ENCODE data around the gene SLC12A3. TPM values are rescaled to one million over a fixed set of nuclear protein-coding genes. Genes with fewer than 3 reads are reported as not detected.

SLC12A3 gene
- total and polyA plus RNA-seq, 2 of the 4 experiments (the other 2 are of a cell fraction): not detected

- DNase-seq: no peak
Observed at GRCh38 chr16:56815721-56816120, 49.3 kb upstream of the SLC12A3 start.

More at GRCh38 chr16:56815721-56816120, 49.3 kb upstream of the SLC12A3 start:
- intact Hi-C loops (cut with micrococcal nuclease) (no loop called here), in situ Hi-C loops (cut with MboI; ENCODE audit: low sequenced_read_pairs) (no loop called here), dilution Hi-C loops (cut with HindIII; ENCODE audit: low sequenced_read_pairs, unreplicated experiment) (no loop called here)
- Histone ChIP-seq H3K27ac (ENCODE audit: insufficient read depth, low read length) (no peak overlapping the region), H4K20me1 (ENCODE audit: insufficient read depth, low read length) (no peaks in the 10 kb centered on the region; the same call in 1 of the 2 replicates), H3K4me1 (ENCODE audit: control insufficient read depth, insufficient read depth, low read length) (peaks cover 23% of the 10 kb centered on the region), H3K79me1 (ENCODE audit: low read depth in 1 of 2, low read length in 2 of 2) (peaks cover 14 to 49% of the 10 kb centered on the region in 2 experiments; a peak in 3 of 4 replicates), H3K4me3 (ENCODE audit: insufficient read depth, low read depth, low read length) (no peak overlapping the region), H3K9ac (ENCODE audit: low read depth, low read length) (no peak overlapping the region), H2AFZ (replicated peaks; ENCODE audit: low read length, poor library complexity) (no peak overlapping the region), H4K8ac (ENCODE audit: low read depth in 2 of 2, low read length in 2 of 2) (no peak overlapping the region), H3K9me1 (ENCODE audit: insufficient read depth, low read length) (peaks cover 12% of the 10 kb centered on the region), H3K36me3 (ENCODE audit: control insufficient read depth, insufficient read depth, low read length) (peaks cover 6% of the 10 kb centered on the region), H3K14ac (replicated peaks; ENCODE audit: low read depth, low read length) (0 out of 2 replicates have a peak overlapping the region, but pooled peaks have one; percentile 17), H2AK9ac (replicated peaks; ENCODE audit: low read depth, low read length, poor library complexity) (no peak overlapping the region), H2BK5ac (ENCODE audit: low read depth, low read length, poor library complexity, severe bottlenecking) (no peak overlapping the region), H3K18ac (ENCODE audit: low read depth, low read length) (peak overlapping the region; percentile 47), H2BK20ac (ENCODE audit: low read depth, low read length) (peak overlapping the region; percentile 45; the same call in 1 of the 2 replicates), H2BK120ac (ENCODE audit: low read depth, low read length) (0 out of 2 replicates have a peak overlapping the region, but pooled peaks have one; percentile 55), H3K4ac (ENCODE audit: low read depth, low read length) (peak overlapping the region; percentile 34; the same call in 1 of the 2 replicates), H2AK5ac (ENCODE audit: low read depth, low read length) (peak overlapping the region; percentile 34; the same call in 1 of the 2 replicates), H3K56ac (ENCODE audit: extremely low read depth, insufficient read depth, low read length) (no peak overlapping the region), H3K9me3 (ENCODE audit: control insufficient read depth, insufficient read depth, low read length) (no peaks in the 10 kb centered on the region), H3K23ac (ENCODE audit: low read depth, low read length) (peak overlapping the region; percentile 37; the same call in 1 of the 2 replicates), H2BK15ac (ENCODE audit: low read depth, low read length) (no peak overlapping the region), H3K27me3 (ENCODE audit: control insufficient read depth, insufficient read depth, low read length) (no peaks in the 10 kb centered on the region), H4K91ac (ENCODE audit: insufficient read depth, low read depth, low read length) (peak overlapping the region; percentile 2; the same call in 1 of the 2 replicates), H3K4me2 (ENCODE audit: low read depth, low read length) (no peak overlapping the region), H4K5ac (ENCODE audit: low read depth, low read length) (peak overlapping the region; percentile 71)
- TF ChIP-seq USF2 (IDR thresholded peaks at IDR 0.05; ENCODE audit: low read depth, low read length): no peak
- no peak for TF ChIP-seq MAZ (IDR thresholded peaks at IDR 0.05; ENCODE audit: borderline replicate concordance, low read depth, low read length)
- no peak for TF ChIP-seq RAD21 (IDR thresholded peaks at IDR 0.05; ENCODE audit: low read length)
- TF ChIP-seq CEBPB (IDR thresholded peaks at IDR 0.05; ENCODE audit: low read depth, low read length): no peak
- no peak for TF ChIP-seq NFE2L2 (IDR thresholded peaks at IDR 0.05; ENCODE audit: low read depth, low read length)
- TF ChIP-seq SMC3 (IDR thresholded peaks at IDR 0.05; ENCODE audit: low read depth, low read length): no peak
- no peak for TF ChIP-seq POLR2A (IDR thresholded peaks at IDR 0.05; ENCODE audit: low read depth, low read length)
- no peak for TF ChIP-seq MXI1 (IDR thresholded peaks at IDR 0.05; ENCODE audit: borderline replicate concordance, low read depth, low read length)
- no peak for TF ChIP-seq RFX5 (IDR thresholded peaks at IDR 0.05; ENCODE audit: low read depth, low read length)
- TF ChIP-seq FOS (IDR thresholded peaks at IDR 0.05; ENCODE audit: low read depth, low read length): no peak
- TF ChIP-seq, protein P1, sequence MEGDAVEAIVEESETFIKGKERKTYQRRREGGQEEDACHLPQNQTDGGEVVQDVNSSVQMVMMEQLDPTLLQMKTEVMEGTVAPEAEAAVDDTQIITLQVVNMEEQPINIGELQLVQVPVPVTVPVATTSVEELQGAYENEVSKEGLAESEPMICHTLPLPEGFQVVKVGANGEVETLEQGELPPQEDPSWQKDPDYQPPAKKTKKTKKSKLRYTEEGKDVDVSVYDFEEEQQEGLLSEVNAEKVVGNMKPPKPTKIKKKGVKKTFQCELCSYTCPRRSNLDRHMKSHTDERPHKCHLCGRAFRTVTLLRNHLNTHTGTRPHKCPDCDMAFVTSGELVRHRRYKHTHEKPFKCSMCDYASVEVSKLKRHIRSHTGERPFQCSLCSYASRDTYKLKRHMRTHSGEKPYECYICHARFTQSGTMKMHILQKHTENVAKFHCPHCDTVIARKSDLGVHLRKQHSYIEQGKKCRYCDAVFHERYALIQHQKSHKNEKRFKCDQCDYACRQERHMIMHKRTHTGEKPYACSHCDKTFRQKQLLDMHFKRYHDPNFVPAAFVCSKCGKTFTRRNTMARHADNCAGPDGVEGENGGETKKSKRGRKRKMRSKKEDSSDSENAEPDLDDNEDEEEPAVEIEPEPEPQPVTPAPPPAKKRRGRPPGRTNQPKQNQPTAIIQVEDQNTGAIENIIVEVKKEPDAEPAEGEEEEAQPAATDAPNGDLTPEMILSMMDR (conservative IDR thresholded peaks at IDR 0.05; ENCODE audit: low read depth, low read length): no peak
- TF ChIP-seq RCOR1 (IDR thresholded peaks at IDR 0.05; ENCODE audit: insufficient replicate concordance, low read length): no peak
- TF ChIP-seq CHD1 (IDR thresholded peaks at IDR 0.05; ENCODE audit: low read depth, low read length): no peak
- TF ChIP-seq MAFK (IDR thresholded peaks at IDR 0.05; ENCODE audit: low read depth, low read length): no peak
- TF ChIP-seq, protein P2, sequence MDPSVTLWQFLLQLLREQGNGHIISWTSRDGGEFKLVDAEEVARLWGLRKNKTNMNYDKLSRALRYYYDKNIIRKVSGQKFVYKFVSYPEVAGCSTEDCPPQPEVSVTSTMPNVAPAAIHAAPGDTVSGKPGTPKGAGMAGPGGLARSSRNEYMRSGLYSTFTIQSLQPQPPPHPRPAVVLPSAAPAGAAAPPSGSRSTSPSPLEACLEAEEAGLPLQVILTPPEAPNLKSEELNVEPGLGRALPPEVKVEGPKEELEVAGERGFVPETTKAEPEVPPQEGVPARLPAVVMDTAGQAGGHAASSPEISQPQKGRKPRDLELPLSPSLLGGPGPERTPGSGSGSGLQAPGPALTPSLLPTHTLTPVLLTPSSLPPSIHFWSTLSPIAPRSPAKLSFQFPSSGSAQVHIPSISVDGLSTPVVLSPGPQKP (IDR thresholded peaks at IDR 0.05; ENCODE audit: borderline replicate concordance, low read depth, low read length): no peak
- TF ChIP-seq BHLHE40 (IDR thresholded peaks at IDR 0.05; ENCODE audit: low read depth, low read length): no peak
- no peak for ATAC-seq (ENCODE audit: low read depth)
- CTCF ChIA-PET: interaction anchor here (1.2 kb wide), 1 partner anchor 36 kb away, joined by 4 read pairs; no protein-coding TSS in a partner anchor
- POLR2A ChIA-PET (ENCODE audit: unreplicated experiment): interaction anchor here (0.6 kb wide), 1 partner anchor 116 kb away, joined by 7 read pairs; no protein-coding TSS in a partner anchor
- BruUV-seq (replicated peaks): no TSS peak
